HG03439 (cell line): ENCODE measurements around the gene TTC38.

ENCODE experiments used
- ATAC-seq: cut with Tn5 transposase; IDR thresholded peaks from one replicate; pipeline ENCODE4 v1.9.1; 2021; ENCODE audit warnings: mild to moderate bottlenecking, moderate library complexity; ENCODE audit not compliant: unreplicated experiment

TTC38 gene

GRCh38 chr22:46267431-46268279 is at the start of gene TTC38:
TSS of gene TTC38 (plus strand) at chr22:46268008. CDS start at chr22:46268040, 32 bp downstream.
- peak; percentile 89 for ATAC-seq

- no peak for ATAC-seq
These were observed 48.2 kb upstream of the TTC38 start for GRCh38 chr22:46219636-46220035.

- no peak for ATAC-seq
These were observed 46.9 kb upstream of the TTC38 start for GRCh38 chr22:46220921-46221320.

- no peak for ATAC-seq
These were observed 43.5 kb upstream of the TTC38 start for GRCh38 chr22:46224044-46224897.

- ATAC-seq = no peak
These were observed 42.9 kb upstream of the TTC38 start for GRCh38 chr22:46224898-46225290.

- ATAC-seq = no peak
These were observed 42.2 kb upstream of the TTC38 start for GRCh38 chr22:46225631-46226030.

- ATAC-seq = no peak
These were observed 41.2 kb upstream of the TTC38 start for GRCh38 chr22:46226577-46226976.

- no peak for ATAC-seq
These were observed 38.1 kb upstream of the TTC38 start for GRCh38 chr22:46229701-46230100.

- ATAC-seq = no peak
These were observed 37.4 kb upstream of the TTC38 start for GRCh38 chr22:46230262-46230901.

GRCh38 chr22:46233231-46233630 is 34.6 kb upstream of the TTC38 start:
- no peak for ATAC-seq

GRCh38 chr22:46234969-46235368 is 32.8 kb upstream of the TTC38 start:
- ATAC-seq = no peak

GRCh38 chr22:46237453-46238124 is 30.2 kb upstream of the TTC38 start:
- ATAC-seq = no peak

- no peak for ATAC-seq
These were observed 29.3 kb upstream of the TTC38 start for GRCh38 chr22:46238541-46238940.

GRCh38 chr22:46239261-46240048 is 28.4 kb upstream of the TTC38 start:
- ATAC-seq = no peak

GRCh38 chr22:46240073-46240472 is 27.7 kb upstream of the TTC38 start:
- no peak for ATAC-seq

GRCh38 chr22:46240506-46240905 is 27.3 kb upstream of the TTC38 start:
- ATAC-seq = no peak

GRCh38 chr22:46240907-46241306 is 26.9 kb upstream of the TTC38 start:
- ATAC-seq = no peak

GRCh38 chr22:46241396-46242007 is 26.3 kb upstream of the TTC38 start:
- no peak for ATAC-seq

GRCh38 chr22:46242076-46242475 is 25.7 kb upstream of the TTC38 start:
- ATAC-seq = no peak

- no peak for ATAC-seq
These were observed 23.0 kb upstream of the TTC38 start for GRCh38 chr22:46244771-46245170.
